Activated CD4-positive, alpha-beta T cell treated with anti-CD3 and anti-CD28 coated beads for 1 hour (primary cell): ENCODE measurements around the gene RHOG.
"Not testable (repeated sequence)": the region's sequence is repeated elsewhere in the genome, so short reads cannot be mapped to it uniquely, and the experiment has no call there.

Source experiments
- DNase-seq: peaks from one replicate; pipeline ENCODE4 v3.0.0-alpha.2; 2020

RHOG gene

GRCh38 chr11:3832816-3833215 lies 7.9 kb downstream of the RHOG start:
- no peak for DNase-seq

- no peak for DNase-seq
Measured at GRCh38 chr11:3831378-3832239, 9.2 kb downstream of the RHOG start.

GRCh38 chr11:3830730-3831129 lies 10.0 kb downstream of the RHOG start:
- DNase-seq, result no peak

- no peak for DNase-seq
Measured at GRCh38 chr11:3830088-3830487, 10.7 kb downstream of the RHOG start.

GRCh38 chr11:3827434-3828186 lies 13.1 kb downstream of the RHOG start:
- no peak for DNase-seq

- no peak for DNase-seq
Measured at GRCh38 chr11:3826721-3827120, 14.0 kb downstream of the RHOG start.

- no peak for DNase-seq
Measured at GRCh38 chr11:3825473-3826154, 15.1 kb downstream of the RHOG start.

GRCh38 chr11:3824714-3825472 lies 15.9 kb downstream of the RHOG start:
- peak; percentile 70 for DNase-seq

- DNase-seq, result no peak
Measured at GRCh38 chr11:3823762-3824506, 16.8 kb downstream of the RHOG start.

- no peak for DNase-seq
Measured at GRCh38 chr11:3823303-3823702, 17.5 kb downstream of the RHOG start.

- no peak for DNase-seq
Measured at GRCh38 chr11:3822312-3822711, 18.4 kb downstream of the RHOG start.

- DNase-seq, result no peak
Measured at GRCh38 chr11:3820971-3821370, 19.8 kb downstream of the RHOG start.

- DNase-seq, result no peak
Measured at GRCh38 chr11:3817181-3817800, 23.5 kb downstream of the RHOG start.

GRCh38 chr11:3816673-3817072 lies 24.1 kb downstream of the RHOG start:
- no peak for DNase-seq

GRCh38 chr11:3815845-3816244 lies 24.9 kb downstream of the RHOG start:
- DNase-seq, result no peak

- not testable (repeated sequence) for DNase-seq
Measured at GRCh38 chr11:3814832-3815231, 25.9 kb downstream of the RHOG start.

- no peak for DNase-seq
Measured at GRCh38 chr11:3810951-3811350, 29.8 kb downstream of the RHOG start.

GRCh38 chr11:3810446-3810845 lies 30.3 kb downstream of the RHOG start:
- DNase-seq, result no peak

- no peak for DNase-seq
Measured at GRCh38 chr11:3809624-3809928, 31.2 kb downstream of the RHOG start.

GRCh38 chr11:3808861-3809623 lies 31.7 kb downstream of the RHOG start:
- no peak for DNase-seq
